Stomach (tissue), 9 donors: ENCODE data around the gene GLIPR2. TPM values are rescaled to one million over a fixed set of nuclear protein-coding genes. Genes with fewer than 3 reads are reported as not detected.
"Not testable (repeated sequence)": the region's sequence is repeated elsewhere in the genome, so short reads cannot be mapped to it uniquely, and the experiment has no call there.

Source experiments
- DNase-seq, 2 donors: peaks; one replicate each; pipeline versions ENCODE4 v3.0.0 to v3.0.0-alpha.2; 2013 to 2019
- H3K27ac ChIP-seq, 5 donors: fragments of 200-600 bp in 4 of 5; sonication (generic) in 4 of 5; one replicate each; pipeline ENCODE4 v1.5.1; 2013 to 2019; ENCODE audit warnings: mild to moderate bottlenecking in 1 of 5, moderate library complexity in 1 of 5
- H3K27me3 ChIP-seq, 3 donors: fragments of 200-600 bp; sonication (generic); one replicate each; pipeline ENCODE4 v1.5.1; 2017 to 2019; ENCODE audit warnings: mixed run types in 1 of 3
- H3K36me3 ChIP-seq, 4 donors: fragments of 200-600 bp; sonication (generic); 1 replicate in 3 of 4; 2 replicates in 1 of 4; pipeline ENCODE4 v1.5.1; 2016 to 2019
- H3K4me1 ChIP-seq, 4 donors: fragments of 200-600 bp; sonication (generic); one replicate each; pipeline ENCODE4 v1.5.1; 2016 to 2019
- H3K4me3 ChIP-seq, 4 donors: fragments of 200-600 bp; sonication (generic) in 3 of 4; one replicate each; pipeline ENCODE4 v1.5.1; 2016 to 2019; ENCODE audit warnings: mild to moderate bottlenecking in 1 of 4
- H3K9me3 ChIP-seq, 4 donors: fragments of 200-600 bp; sonication (generic); one replicate each; pipeline ENCODE4 v1.5.1; 2016 to 2019
- CTCF ChIP-seq, 7 experiments: fragments of 450-650 bp in 4 of 7; fragments of 200-600 bp in 3 of 7; sonication (generic) in 3 of 7; IDR thresholded peaks; one replicate each; pipeline ENCODE4 v1.5.1; 2016 to 2019; ENCODE audit warnings: antibody characterized with exemption in 7 of 7, control low read depth in 2 of 7, mild to moderate bottlenecking in 1 of 7
- EP300 ChIP-seq: sonication (generic); formaldehyde crosslinking; IDR thresholded peaks from one replicate; pipeline ENCODE4 v1.6.1; 2017; ENCODE audit warnings: antibody characterized with exemption
- POLR2A ChIP-seq, 4 donors: fragments of 450-650 bp; IDR thresholded peaks; one replicate each; pipeline ENCODE4 v1.6.1; 2016; ENCODE audit warnings: antibody characterized with exemption in 4 of 4, control low read depth in 2 of 4, mild to moderate bottlenecking in 1 of 4, moderate library complexity in 1 of 4
- POLR2AphosphoS5 ChIP-seq, 3 donors: sonication (generic); formaldehyde crosslinking; IDR thresholded peaks; one replicate each; pipeline ENCODE4 v1.6.1; 2016; ENCODE audit warnings: antibody characterized with exemption in 3 of 3
- WGBS, 5 donors: extraction: QIAGEN DNeasy Blood & Tissue Kit in 3 of 5; methylation state at CpG; one replicate each; pipeline versions ENCODE4 v1.1.5 to v1.1.7; 2013 to 2018; 5-methylcytosine and 5-hydroxymethylcytosine counted together
- intact Hi-C: fragments of 100-400 bp; cut with DNase I; formaldehyde crosslinking; loops from one replicate; pipeline ENCODE4 v1.15.1; 2023; ENCODE audit warnings: low total_unique reads
- polyA plus RNA-seq, 3 donors: library from polyadenylated mRNA; stranded (reverse); fragments of 200-250 nt; gene quantifications; one replicate each; pipeline ENCODE4 v1.2.3, GENCODE V29; 2013
- total RNA-seq, 5 donors: library from RNA; depleted of rRNA; stranded (reverse); fragments of >200 nt; gene quantifications; one replicate each; pipeline versions ENCODE4 v1.1.0 to v1.2.3, GENCODE V29; 2014 to 2016
- donor health status: healthy with polysubstance abuse.
- donor health status: Bipolar disorder and iron deficiency.
- donor health status: healthy.

The GLIPR2 gene
- total and polyA plus RNA-seq, 8 donors = 3.5 to 40.6 (median 32.8) TPM

DNA sequence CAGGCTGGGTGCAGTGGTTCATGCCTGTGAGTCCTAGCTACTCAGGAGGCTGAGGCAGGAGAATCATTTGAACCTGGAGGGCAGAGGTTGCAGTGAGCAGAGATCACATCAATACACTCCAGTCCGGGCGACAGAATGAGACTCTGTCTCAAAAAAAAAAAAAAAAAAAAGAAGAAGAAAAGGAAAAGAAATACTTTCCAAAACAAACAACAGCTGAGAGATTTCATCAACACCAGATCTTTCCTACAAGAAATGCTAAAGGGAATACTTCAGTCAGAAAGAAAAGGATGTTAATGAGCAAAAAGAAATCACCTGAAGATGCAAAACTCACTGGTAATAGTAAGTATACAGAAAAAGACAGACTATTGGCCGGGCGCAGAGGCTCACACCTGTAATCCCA lies 41.0 kb downstream of the GLIPR2 start:
- TF ChIP-seq POLR2A (IDR thresholded peaks at IDR 0.05) = no peak
- no peak for TF ChIP-seq CTCF (IDR thresholded peaks at IDR 0.05)
- no peak for TF ChIP-seq EP300
- Histone ChIP-seq H3K9me3 (no peaks in the 10 kb centered on the region), H3K4me3 (no peak overlapping the region), H3K36me3 (no peaks in the 10 kb centered on the region), H3K27ac (no peak overlapping the region), H3K27me3 (no peaks in the 10 kb centered on the region), H3K4me1 (no peaks in the 10 kb centered on the region)
- intact Hi-C loops = no loop called here
- 77 to 78% (median 77%) methylated on average over 4 of the region's 4 CpGs for WGBS, 5 donors
- DNase-seq = no peak

- intact Hi-C loops, H3K27ac ChIP-seq, H3K27me3 ChIP-seq, H3K9me3 ChIP-seq, H3K4me1 ChIP-seq, DNase-seq, H3K36me3 ChIP-seq, H3K4me3 ChIP-seq: not testable (repeated sequence)
- 88 to 94% (median 91%) methylated on average over 6 of the region's 6 CpGs for WGBS, 5 donors
Observed at GRCh38 chr9:36180243-36180642, 43.7 kb downstream of the GLIPR2 start.

DNA sequence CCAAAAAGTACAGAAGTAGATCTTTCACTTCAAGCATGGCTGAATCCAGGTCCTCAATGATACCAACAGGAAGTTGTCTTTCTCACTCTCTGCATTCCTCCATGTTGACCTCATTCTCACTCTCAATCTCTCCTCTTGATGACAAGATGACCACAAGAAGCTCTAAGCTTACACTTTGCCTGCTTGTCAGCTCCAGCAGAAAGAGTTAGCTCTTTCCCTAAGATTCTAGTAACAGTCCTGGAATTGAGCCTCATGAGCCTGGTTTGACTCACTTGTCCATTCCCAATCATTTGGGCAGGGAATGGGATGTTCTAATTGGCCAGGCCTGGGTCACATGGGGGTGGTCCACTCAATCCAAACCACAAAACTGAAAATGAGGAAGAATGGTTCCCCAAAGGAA lies 50.9 kb downstream of the GLIPR2 start:
- no peak overlapping the region for H3K27ac ChIP-seq
- TF ChIP-seq POLR2A (IDR thresholded peaks at IDR 0.05) = no peak
- TF ChIP-seq CTCF (IDR thresholded peaks at IDR 0.05) = no peak
- TF ChIP-seq EP300 = no peak
- no peak for TF ChIP-seq POLR2AphosphoS5 (IDR thresholded peaks at IDR 0.05)
- intact Hi-C loops = no loop called here
- no peak overlapping the region for H3K4me3 ChIP-seq
- H3K4me1 ChIP-seq = peaks cover 8 to 18% (median 14%) of the 10 kb centered on the region in 4 donors
- no peak for DNase-seq
- no peaks in the 10 kb centered on the region for H3K27me3 ChIP-seq
- no peaks in the 10 kb centered on the region for H3K36me3 ChIP-seq
- no peaks in the 10 kb centered on the region for H3K9me3 ChIP-seq

DNA sequence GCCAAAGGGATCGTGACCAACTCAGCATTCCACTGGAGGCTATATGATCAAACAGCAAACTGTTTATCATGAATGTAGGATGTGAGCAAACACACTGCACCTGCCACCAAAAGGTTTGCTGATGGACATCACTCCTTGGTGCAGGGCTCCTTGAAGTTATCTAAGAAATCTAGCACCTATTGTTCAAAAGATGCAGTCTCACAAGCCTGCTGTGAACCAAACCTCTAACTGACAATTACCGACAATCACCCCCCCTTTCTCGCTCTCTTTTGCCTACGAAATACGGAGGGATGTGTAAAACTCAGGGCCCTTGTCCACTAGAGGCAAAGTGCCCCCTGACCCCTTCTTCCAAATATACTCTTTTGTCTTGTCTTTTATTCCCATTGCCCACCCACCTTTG lies 51.7 kb downstream of the GLIPR2 start:
- WGBS, 5 donors = 75 to 86% (median 82%) methylated on average over 5 of the region's 5 CpGs
- Histone ChIP-seq H3K36me3 (no peaks in the 10 kb centered on the region), H3K27ac (no peak overlapping the region), H3K27me3 (no peaks in the 10 kb centered on the region), H3K4me1 (peaks cover 16 to 26% (median 22%) of the 10 kb centered on the region in 4 donors), H3K4me3 (no peak overlapping the region), H3K9me3 (no peaks in the 10 kb centered on the region)
- DNase-seq = no peak
- no peak for TF ChIP-seq CTCF (IDR thresholded peaks at IDR 0.05)
- TF ChIP-seq EP300 = no peak
- TF ChIP-seq POLR2A (IDR thresholded peaks at IDR 0.05) = no peak
- no peak for TF ChIP-seq POLR2AphosphoS5 (IDR thresholded peaks at IDR 0.05)
- intact Hi-C loops = no loop called here

DNA sequence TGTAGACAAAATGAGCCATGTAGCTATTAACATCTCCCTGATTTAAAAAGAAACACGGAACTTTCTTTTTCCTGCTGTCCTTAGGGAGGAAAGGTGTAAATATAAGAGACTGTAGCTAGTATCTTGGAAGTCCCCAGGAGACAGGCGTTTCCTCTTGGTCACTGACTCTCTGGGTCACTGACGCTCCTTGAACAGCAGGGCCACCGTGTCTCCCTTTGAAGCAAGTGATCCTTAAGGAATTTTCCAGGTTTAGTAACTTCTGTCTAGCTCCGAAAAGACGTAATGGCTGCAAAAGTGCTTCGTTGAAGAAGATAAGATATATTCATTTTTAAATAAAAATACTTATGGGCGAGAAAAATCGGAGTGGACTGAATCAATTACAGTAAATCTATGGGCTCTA lies 53.4 kb downstream of the GLIPR2 start:
- Histone ChIP-seq H3K27ac (peak overlapping the region in 4 of 5 donors; percentile 88 to 98 (median 94)), H3K4me3 (peak overlapping the region; percentile 73 to 98 (median 90)), H3K9me3 (no peaks in the 10 kb centered on the region), H3K27me3 (no peaks in the 10 kb centered on the region), H3K4me1 (peaks cover 31 to 43% (median 38%) of the 10 kb centered on the region in 4 donors), H3K36me3 (no peaks in the 10 kb centered on the region)
- intact Hi-C loops = loop anchor here (5.0 kb wide), 1 partner anchor 137 kb away; no protein-coding TSS in a partner anchor
- peak in 1 of 2 donors; percentile 41 for DNase-seq
- TF ChIP-seq POLR2AphosphoS5 (IDR thresholded peaks at IDR 0.05) = no peak
- WGBS, 5 donors = 3 to 13% (median 7%) methylated on average over 9 of the region's 9 CpGs
